Measurements from ENCODE around the gene EML4. TPM values are rescaled to one million over a fixed set of nuclear protein-coding genes. Genes with fewer than 3 reads are reported as not detected.

EML4 gene
- total RNA-seq, 1 experiment from 2014 or later = 93.7 TPM

DNA sequence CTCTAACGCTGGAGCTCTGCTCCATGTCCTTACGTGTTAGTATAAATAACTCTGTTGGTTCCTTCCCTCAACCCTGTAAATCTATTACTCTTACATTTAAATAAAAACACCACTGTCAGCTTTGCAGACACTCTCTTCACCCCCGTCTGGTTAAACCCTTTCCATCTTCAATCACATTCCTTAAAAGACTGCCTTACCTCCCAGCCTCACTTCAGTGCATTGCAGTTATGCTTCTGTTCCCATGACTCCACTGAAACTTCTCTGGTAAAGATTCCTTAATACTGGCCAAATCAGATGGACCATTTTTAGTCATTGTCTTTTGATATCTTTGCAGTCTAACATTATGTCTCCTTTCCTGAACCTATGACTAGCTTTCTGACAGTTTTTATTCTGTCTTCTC lies 61.7 kb downstream of the EML4 start:
- intact Hi-C loops (cut with micrococcal nuclease; ENCODE audit: unreplicated experiment) = no loop called here
- CTCF ChIA-PET = no interaction called here
- Histone ChIP-seq H3K4me1 (ENCODE audit: insufficient read depth, low read length, poor library complexity, severe bottlenecking) (peaks cover 22% of the 10 kb centered on the region), H3K9me3 (ENCODE audit: low read depth, low read length, poor library complexity, severe bottlenecking) (no peaks in the 10 kb centered on the region), H3K27me3 (replicated peaks; ENCODE audit: insufficient read depth, low read depth, low read length, poor library complexity) (no peaks in the 10 kb centered on the region), H3K4me3 (ENCODE audit: low read depth, low read length, poor library complexity, severe bottlenecking) (no peak overlapping the region), H3K36me3 (ENCODE audit: insufficient read depth, low read length, poor library complexity, severe bottlenecking) (no peaks in the 10 kb centered on the region), H3K27ac (ENCODE audit: low read depth, low read length, poor library complexity, severe bottlenecking) (no peak overlapping the region)
- DNase-seq (ENCODE audit: low spot score) = no peak
- POLR2A ChIA-PET (ENCODE audit: low non-redundant PET) = no interaction called here
- TF ChIP-seq EZH2 (IDR thresholded peaks at IDR 0.05; ENCODE audit: borderline replicate concordance, low read depth, low read length, poor library complexity, severe bottlenecking) (no peak), CTCF (conservative IDR thresholded peaks at IDR 0.05; ENCODE audit: low read depth, low read length) (no peak)
- BruUV-seq (replicated peaks) = no TSS peak

DNA sequence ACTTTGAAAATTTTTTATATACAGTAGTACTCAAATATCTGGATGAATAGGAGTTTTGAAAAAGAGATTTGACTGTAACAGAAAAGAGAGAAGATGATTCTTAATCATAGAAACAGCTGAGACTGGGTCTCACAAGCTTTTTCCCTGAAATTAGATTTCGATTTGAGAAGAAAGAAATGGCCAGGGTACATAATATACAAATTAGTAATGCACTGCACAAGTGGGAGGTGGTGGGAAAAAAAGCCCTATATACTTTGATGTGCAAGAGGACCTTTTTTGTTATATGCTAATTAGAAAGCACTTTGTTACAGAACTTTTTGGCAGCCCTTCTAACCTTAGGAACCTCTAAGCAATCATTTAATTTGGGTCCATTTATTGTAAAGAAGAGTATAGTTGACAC lies 62.9 kb downstream of the EML4 start:
- no peak for DNase-seq (ENCODE audit: low spot score)
- no TSS peak for BruUV-seq (replicated peaks)
- no peak for TF ChIP-seq EZH2 (IDR thresholded peaks at IDR 0.05; ENCODE audit: borderline replicate concordance, low read depth, low read length, poor library complexity, severe bottlenecking)
- TF ChIP-seq CTCF (conservative IDR thresholded peaks at IDR 0.05; ENCODE audit: low read depth, low read length) = no peak
- peaks cover 19% of the 10 kb centered on the region for H3K4me1 ChIP-seq (ENCODE audit: insufficient read depth, low read length, poor library complexity, severe bottlenecking)
- POLR2A ChIA-PET (ENCODE audit: low non-redundant PET) = no interaction called here
- H3K4me3 ChIP-seq (ENCODE audit: low read depth, low read length, poor library complexity, severe bottlenecking) = no peak overlapping the region
- no peaks in the 10 kb centered on the region for H3K9me3 ChIP-seq (ENCODE audit: low read depth, low read length, poor library complexity, severe bottlenecking)
- CTCF ChIA-PET = no interaction called here
- no peaks in the 10 kb centered on the region for H3K27me3 ChIP-seq (replicated peaks; ENCODE audit: insufficient read depth, low read depth, low read length, poor library complexity)
- no peaks in the 10 kb centered on the region for H3K36me3 ChIP-seq (ENCODE audit: insufficient read depth, low read length, poor library complexity, severe bottlenecking)
- intact Hi-C loops (cut with micrococcal nuclease; ENCODE audit: unreplicated experiment) = no loop called here
- no peak overlapping the region for H3K27ac ChIP-seq (ENCODE audit: low read depth, low read length, poor library complexity, severe bottlenecking)

DNA sequence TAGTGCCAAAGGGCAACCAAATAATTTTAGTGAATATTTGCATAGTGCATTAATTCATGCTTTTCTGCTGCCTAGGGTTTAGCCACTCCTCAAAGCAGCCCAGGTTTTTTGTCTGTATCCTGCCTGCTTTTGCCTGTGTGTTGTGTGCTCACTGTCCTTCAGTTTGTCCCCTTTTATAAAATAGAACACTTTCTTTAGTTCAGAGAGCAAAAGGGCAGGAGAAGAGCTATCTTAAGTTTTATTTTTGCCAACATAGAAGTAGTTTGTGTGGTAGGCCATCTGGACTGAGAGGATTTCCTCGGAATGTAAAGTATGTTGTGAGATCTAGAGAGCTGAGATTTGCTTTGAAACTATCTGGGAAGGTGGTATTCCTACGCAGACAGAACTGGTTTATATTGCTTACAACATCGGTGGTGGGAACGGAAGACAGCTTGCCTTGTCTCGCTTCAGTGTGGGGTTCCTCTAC lies 64.9 kb downstream of the EML4 start:
- intact Hi-C loops (cut with micrococcal nuclease; ENCODE audit: unreplicated experiment) = no loop called here
- H3K36me3 ChIP-seq (ENCODE audit: insufficient read depth, low read length, poor library complexity, severe bottlenecking) = no peaks in the 10 kb centered on the region
- TF ChIP-seq EZH2 (IDR thresholded peaks at IDR 0.05; ENCODE audit: borderline replicate concordance, low read depth, low read length, poor library complexity, severe bottlenecking) = no peak
- TF ChIP-seq CTCF (conservative IDR thresholded peaks at IDR 0.05; ENCODE audit: low read depth, low read length) = no peak
- H3K9me3 ChIP-seq (ENCODE audit: low read depth, low read length, poor library complexity, severe bottlenecking) = no peaks in the 10 kb centered on the region
- no TSS peak for BruUV-seq (replicated peaks)
- ChIA-PET POLR2A (ENCODE audit: low non-redundant PET) (no interaction called here), CTCF (no interaction called here)
- H3K4me1 ChIP-seq (ENCODE audit: insufficient read depth, low read length, poor library complexity, severe bottlenecking) = peaks cover 21% of the 10 kb centered on the region
- DNase-seq (ENCODE audit: low spot score) = no peak
- no peaks in the 10 kb centered on the region for H3K27me3 ChIP-seq (replicated peaks; ENCODE audit: insufficient read depth, low read depth, low read length, poor library complexity)
- no peak overlapping the region for H3K4me3 ChIP-seq (ENCODE audit: low read depth, low read length, poor library complexity, severe bottlenecking)
- no peak overlapping the region for H3K27ac ChIP-seq (ENCODE audit: low read depth, low read length, poor library complexity, severe bottlenecking)

Data from A673 (cell line).